GM19395 (cell line): ENCODE data around the gene CHRNB2.
"Not testable (repeated sequence)": the region's sequence is repeated elsewhere in the genome, so short reads cannot be mapped to it uniquely, and the experiment has no call there.

Experiments used
- ATAC-seq: cut with Tn5 transposase; IDR thresholded peaks from one replicate; pipeline ENCODE4 v1.9.1; 2021; ENCODE audit warnings: mild to moderate bottlenecking, moderate library complexity; ENCODE audit not compliant: unreplicated experiment

The CHRNB2 gene

DNA sequence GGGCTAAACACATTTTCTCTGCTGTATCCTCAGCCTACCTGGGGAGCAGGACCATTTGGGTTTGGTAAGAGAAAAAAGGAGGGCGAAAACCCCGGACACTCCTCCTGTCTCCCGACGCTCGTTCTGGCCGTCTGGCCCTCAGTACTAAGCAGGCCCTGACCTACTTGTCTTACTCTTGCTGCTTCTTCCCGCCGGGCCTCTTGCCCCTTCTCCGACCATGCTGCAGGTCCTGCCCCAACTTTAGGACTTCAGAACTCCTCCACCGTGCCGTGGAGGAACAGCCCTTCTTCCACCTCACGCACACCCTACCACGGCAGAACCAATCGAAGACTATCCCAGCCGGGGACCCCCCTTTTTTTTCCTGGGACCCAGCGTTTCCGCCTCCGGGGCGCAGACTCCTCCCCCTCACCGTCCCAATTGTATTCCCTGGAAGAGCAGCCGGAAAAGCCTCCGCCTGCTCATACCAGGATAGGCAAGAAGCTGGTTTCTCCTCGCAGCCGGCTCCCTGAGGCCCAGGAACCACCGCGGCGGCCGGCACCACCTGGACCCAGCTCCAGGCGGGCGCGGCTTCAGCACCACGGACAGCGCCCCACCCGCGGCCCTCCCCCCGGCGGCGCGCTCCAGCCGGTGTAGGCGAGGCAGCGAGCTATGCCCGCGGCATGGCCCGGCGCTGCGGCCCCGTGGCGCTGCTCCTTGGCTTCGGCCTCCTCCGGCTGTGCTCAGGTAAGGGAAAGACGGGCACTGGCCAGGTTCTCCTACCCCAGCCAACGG lies at the start of gene CHRNB2:
Gene CHRNB2, plus strand, starts transcription at position 393 of the 771 bp plus-strand sequence. Its CDS starts 267 bp downstream, at position 660.
- no peak for ATAC-seq

DNA sequence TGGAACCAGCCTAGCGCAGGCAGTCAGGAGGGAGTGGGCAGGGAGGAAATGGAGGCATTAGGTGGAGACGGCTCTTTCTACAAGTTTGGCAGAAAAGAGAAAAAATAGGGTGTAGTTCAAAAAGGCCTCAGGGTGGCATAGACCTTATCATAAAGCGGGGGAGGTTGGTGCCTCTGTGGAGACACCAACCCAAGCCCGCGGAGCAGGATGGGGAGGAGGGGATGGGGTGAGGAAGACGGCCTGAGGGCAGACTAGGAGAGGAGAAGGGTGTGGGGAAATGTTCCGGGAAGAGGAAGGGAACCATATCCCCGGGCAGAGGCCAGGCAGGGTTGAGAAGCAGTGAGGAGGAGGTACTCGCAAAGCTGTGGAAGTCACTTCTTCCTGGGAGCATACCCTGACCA lies 48.0 kb upstream of the CHRNB2 start:
- ATAC-seq, result no peak

DNA sequence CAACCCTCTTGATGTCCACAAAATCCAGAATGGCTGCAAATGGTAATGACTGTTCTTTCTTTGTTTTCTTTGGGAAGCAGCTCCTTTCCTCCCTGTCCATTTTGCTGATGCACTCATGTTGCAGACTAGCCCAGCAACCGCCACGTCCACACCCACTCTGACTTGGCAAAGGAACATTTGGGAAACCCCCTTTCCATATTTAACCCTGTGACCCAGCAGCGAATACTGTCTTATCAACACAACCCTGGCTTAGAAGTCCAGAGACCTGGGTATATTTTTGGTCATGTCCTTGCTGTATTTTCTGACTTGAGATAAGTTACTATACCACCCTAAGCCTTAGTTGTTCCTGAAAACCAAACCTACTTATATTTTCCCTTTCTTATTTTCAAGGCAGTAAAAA lies 47.2 kb upstream of the CHRNB2 start:
- ATAC-seq, result no peak

GRCh38 chr1:154521695-154522094 lies 45.9 kb upstream of the CHRNB2 start:
- no peak for ATAC-seq

DNA sequence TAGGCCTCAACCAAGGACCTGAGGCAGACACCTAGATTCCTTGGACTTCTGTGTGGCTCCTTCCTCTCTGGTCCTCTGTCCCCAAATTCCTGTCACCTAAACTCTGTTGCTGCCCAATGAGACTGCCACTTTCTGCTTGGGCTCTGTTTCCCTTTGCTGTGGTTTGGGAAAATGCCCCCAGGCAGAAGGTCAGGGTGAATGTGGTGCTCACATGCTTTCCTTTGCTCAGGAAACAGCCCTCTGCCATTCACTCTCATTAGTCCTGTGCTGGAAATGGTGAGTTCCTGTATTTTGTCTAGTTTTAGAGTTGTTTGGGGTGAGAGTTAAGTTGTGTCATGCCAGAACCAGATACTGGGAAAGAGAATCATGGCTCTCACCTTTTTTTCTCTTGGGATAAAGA lies 42.7 kb upstream of the CHRNB2 start:
- no peak for ATAC-seq

GRCh38 chr1:154527192-154527591 lies 40.4 kb upstream of the CHRNB2 start:
- no peak for ATAC-seq

GRCh38 chr1:154529308-154529707 lies 38.3 kb upstream of the CHRNB2 start:
- no peak for ATAC-seq

DNA sequence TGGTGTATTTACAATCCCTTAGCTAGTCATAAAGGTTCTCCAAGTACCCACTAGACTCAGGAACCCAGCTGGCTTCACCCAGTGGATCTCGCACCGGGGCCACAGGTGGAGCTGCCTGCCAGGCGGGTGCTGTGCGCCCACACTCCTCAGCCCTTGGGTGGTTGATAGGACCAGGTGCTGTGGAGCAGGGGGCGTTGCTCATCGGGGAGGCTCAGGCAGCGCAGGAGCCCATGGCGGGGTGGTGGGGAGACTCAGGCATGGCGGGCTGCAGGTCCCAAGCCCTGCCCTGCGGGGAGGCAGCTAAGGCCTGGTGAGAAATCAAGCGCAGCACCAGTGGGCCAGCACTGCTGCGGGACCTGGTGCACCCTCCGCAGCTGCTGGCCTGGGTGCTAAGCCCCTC lies 35.6 kb upstream of the CHRNB2 start:
- not testable (repeated sequence) for ATAC-seq

GRCh38 chr1:154533952-154534844 lies 33.4 kb upstream of the CHRNB2 start:
- no peak for ATAC-seq

DNA sequence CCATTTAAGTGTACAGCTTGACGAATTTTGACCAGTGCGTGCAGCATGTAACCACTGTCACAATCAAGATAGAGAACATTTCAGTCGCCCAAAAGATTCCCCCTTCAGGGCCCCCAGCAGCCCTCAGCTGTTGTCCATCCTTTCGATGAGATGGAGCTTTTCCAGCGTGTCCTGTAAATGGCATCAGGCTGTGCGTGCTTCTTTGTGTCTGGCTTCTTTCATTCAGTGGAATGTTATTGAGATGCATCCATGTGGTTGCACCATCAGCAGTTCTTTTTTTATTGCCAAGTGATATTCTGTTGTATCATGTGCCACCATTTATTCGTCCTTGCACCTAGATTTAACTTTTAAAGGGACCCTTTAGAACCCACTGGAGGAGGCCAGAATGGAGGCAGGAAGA lies 31.0 kb upstream of the CHRNB2 start:
- ATAC-seq, result no peak

- ATAC-seq, result no peak
These were observed 27.8 kb upstream of the CHRNB2 start for GRCh38 chr1:154539486-154540483.

DNA sequence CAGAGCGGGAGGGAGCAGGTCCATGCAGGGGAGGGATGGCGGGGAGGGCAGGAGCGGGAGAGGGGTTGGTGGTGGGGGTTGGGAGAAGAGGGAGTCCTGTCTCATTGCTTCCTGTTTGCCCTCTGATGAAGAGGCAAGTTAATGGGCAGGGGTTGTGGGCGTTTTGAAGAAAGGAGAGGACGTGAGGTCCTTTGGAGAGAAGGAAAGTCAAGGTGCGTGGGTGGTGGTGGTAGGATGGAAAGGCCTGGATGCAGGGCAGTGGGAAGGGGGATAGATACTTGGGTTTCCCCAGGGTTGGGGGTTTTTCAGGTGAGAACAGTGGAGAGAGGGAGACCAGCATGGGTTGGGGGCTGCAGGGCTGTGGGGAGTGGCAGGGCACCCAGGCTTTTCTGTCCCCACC lies 26.3 kb upstream of the CHRNB2 start:
- no peak for ATAC-seq

DNA sequence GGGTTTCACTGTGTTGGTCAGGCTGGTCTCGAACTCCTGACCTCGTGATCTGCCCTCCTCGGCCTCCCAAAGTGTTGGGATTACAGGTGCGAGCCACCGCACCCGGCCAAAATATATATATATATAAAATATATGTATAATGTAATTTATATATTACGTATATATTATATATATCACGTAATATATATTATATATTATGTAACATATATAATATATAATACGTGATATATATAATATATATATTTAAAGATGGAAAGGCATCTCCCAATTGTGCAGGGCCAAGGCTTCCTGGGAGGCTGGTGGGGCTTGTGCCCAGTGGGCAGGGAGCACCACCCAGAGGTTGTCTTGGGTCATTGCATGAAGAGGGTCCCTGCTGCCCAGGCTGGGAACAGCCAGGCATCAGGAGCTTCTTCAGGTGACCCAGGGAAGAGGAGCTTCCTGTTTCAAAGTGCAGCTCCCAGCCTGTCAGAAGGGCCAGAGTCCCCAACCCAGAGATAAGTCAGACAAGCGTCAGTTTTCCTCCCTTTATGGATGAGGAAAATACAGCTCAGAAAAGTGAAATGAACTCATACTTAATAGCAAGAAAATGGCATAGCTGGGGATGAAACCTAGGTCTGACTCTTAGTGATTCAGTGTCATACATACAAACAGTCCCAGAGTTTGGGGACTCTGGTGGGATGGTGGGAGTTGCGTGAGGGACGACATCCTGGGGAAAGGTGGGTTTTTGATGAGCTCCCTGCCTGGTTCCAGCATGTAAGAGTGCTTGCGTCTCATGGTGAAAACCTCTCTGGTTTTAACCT lies 21.1 kb upstream of the CHRNB2 start:
- no peak for ATAC-seq

- no peak for ATAC-seq
These were observed 20.4 kb upstream of the CHRNB2 start for GRCh38 chr1:154547105-154547732.

- ATAC-seq, result no peak
These were observed 19.6 kb upstream of the CHRNB2 start for GRCh38 chr1:154548028-154548427.

GRCh38 chr1:154549202-154549770 lies 18.3 kb upstream of the CHRNB2 start:
- no peak for ATAC-seq

- no peak for ATAC-seq
These were observed 17.5 kb upstream of the CHRNB2 start for GRCh38 chr1:154550070-154550469.

DNA sequence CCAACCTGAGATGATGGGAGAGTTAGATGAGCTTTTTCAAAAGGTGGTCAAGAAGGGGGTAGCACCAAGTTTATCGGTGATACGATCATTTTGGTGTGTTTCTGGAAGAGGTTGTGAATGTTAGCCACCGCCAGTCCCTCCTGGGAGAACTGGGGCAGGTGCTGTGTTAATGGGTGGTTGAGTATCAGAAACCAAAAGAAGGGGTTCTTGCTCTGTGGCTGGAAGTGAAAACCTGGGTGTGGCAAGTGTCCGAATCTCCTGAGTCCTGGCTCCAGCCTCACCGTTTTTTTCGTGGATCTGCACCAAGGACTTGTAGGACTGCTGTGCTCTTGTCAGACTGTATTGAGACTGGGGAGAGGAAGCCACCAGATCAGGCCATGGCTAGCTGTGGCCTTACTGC lies 16.9 kb upstream of the CHRNB2 start:
- no peak for ATAC-seq

- no peak for ATAC-seq
These were observed 16.1 kb upstream of the CHRNB2 start for GRCh38 chr1:154551474-154551873.
